Tibial nerve (tissue), 3 donors: ENCODE data around the gene KLHL11.

Source experiments
- POLR2A ChIP-seq, 2 donors: fragments of 450-650 bp; IDR thresholded peaks; one replicate each; pipeline ENCODE4 v1.6.1; 2017; ENCODE audit warnings: antibody characterized with exemption in 2 of 2, mild to moderate bottlenecking in 2 of 2, moderate library complexity in 2 of 2
- TF ChIP-seq, protein P1 (sequence below), 5 experiments: fragments of 200-600 bp in 3 of 5; fragments of 450-650 bp in 2 of 5; sonication (generic) in 3 of 5; IDR thresholded peaks; one replicate each; pipeline ENCODE4 v1.5.1; 2016 to 2019; ENCODE audit warnings: antibody characterized with exemption in 5 of 5, mild to moderate bottlenecking in 3 of 5, moderate library complexity in 2 of 5

DNA sequence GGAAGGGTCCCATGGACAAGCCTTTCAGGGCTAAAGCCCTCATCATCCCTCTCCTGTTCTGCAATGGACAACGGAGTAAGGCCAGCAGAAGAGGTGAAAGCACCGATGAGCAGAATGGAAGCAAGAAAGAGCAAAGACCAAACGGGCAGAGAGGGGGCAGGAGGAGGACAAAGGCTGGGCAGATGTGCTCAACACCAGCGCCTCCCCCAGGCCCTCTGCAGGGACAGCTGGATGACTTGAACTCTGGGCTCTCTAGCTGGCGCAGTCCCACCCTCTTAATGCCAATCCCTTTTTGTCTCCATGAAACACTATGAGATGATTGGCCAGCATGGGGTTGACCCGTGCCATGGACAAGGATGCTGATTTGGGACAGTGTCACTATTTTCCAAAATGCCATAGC, 31.5 kb upstream of the KLHL11 start:
- TF ChIP-seq, protein P1, sequence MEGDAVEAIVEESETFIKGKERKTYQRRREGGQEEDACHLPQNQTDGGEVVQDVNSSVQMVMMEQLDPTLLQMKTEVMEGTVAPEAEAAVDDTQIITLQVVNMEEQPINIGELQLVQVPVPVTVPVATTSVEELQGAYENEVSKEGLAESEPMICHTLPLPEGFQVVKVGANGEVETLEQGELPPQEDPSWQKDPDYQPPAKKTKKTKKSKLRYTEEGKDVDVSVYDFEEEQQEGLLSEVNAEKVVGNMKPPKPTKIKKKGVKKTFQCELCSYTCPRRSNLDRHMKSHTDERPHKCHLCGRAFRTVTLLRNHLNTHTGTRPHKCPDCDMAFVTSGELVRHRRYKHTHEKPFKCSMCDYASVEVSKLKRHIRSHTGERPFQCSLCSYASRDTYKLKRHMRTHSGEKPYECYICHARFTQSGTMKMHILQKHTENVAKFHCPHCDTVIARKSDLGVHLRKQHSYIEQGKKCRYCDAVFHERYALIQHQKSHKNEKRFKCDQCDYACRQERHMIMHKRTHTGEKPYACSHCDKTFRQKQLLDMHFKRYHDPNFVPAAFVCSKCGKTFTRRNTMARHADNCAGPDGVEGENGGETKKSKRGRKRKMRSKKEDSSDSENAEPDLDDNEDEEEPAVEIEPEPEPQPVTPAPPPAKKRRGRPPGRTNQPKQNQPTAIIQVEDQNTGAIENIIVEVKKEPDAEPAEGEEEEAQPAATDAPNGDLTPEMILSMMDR (IDR thresholded peaks at IDR 0.05) = no peak
- TF ChIP-seq POLR2A (IDR thresholded peaks at IDR 0.05) = no peak
